GM12878 (cell line): ENCODE results near the gene CELF2. TPM values are rescaled to one million over a fixed set of nuclear protein-coding genes. Genes with fewer than 3 reads are reported as not detected.

Experiments used
- ATF2 ChIP-seq: IDR thresholded peaks from 2 replicates; pipeline ENCODE4 v1.6.1; 2012; ENCODE audit warnings: low read length, inconsistent platforms
- CREM ChIP-seq: IDR thresholded peaks from 2 replicates; pipeline ENCODE4 v1.6.1; 2014; ENCODE audit warnings: antibody characterized with exemption, low read depth
- CUX1 ChIP-seq: IDR thresholded peaks from 2 replicates; pipeline ENCODE4 v1.6.1; 2012; ENCODE audit warnings: improper control_type of control experiment, low read depth, low read length; ENCODE audit not compliant: insufficient replicate concordance
- JUNB ChIP-seq: IDR thresholded peaks from 2 replicates; pipeline ENCODE4 v1.6.1; 2016; ENCODE audit warnings: antibody characterized with exemption, mild to moderate bottlenecking
- KLF5 ChIP-seq: fragments of 450-650 bp; IDR thresholded peaks from 2 replicates; pipeline ENCODE4 v1.6.1; 2014; ENCODE audit warnings: mild to moderate bottlenecking; ENCODE audit not compliant: partially characterized antibody
- MTA3 ChIP-seq: IDR thresholded peaks from 2 replicates; pipeline ENCODE4 v1.6.1; 2012; ENCODE audit warnings: low read length, inconsistent platforms, borderline replicate concordance
- MXI1 ChIP-seq: fragments of 150-350 bp; IDR thresholded peaks from 2 replicates; pipeline ENCODE4 v1.6.1; 2011; ENCODE audit warnings: low read depth, mild to moderate bottlenecking, inconsistent platforms, low read length, improper control_type of control experiment
- PAX5 ChIP-seq: IDR thresholded peaks from 2 replicates; pipeline ENCODE4 v1.6.1; 2011; ENCODE audit warnings: low read depth, low read length, borderline replicate concordance
- POLR2A ChIP-seq: IDR thresholded peaks from 2 replicates; pipeline ENCODE4 v1.6.1; 2011; ENCODE audit warnings: low read depth, mild to moderate bottlenecking, low read length
- POU2F2 ChIP-seq: IDR thresholded peaks from 3 replicates; pipeline ENCODE4 v1.6.1; 2011; ENCODE audit warnings: low read depth, mild to moderate bottlenecking, low read length, borderline replicate concordance
- PRDM15 ChIP-seq: fragments of 450-650 bp; formaldehyde crosslinking; IDR thresholded peaks from 2 replicates; pipeline ENCODE4 v1.4.0; 2020; ENCODE audit warnings: mild to moderate bottlenecking, moderate library complexity
- RAD51 ChIP-seq: fragments of 450-650 bp; IDR thresholded peaks from 2 replicates; pipeline ENCODE4 v1.6.1; 2016; ENCODE audit warnings: moderate library complexity, mild to moderate bottlenecking, inconsistent platforms
- RFX5 ChIP-seq: IDR thresholded peaks from 2 replicates; pipeline ENCODE4 v1.6.1; 2011; ENCODE audit warnings: low read depth, low read length, improper control_type of control experiment
- ZBTB40 ChIP-seq: fragments of 450-650 bp; IDR thresholded peaks from 2 replicates; pipeline ENCODE4 v1.6.1; 2016; ENCODE audit warnings: mild to moderate bottlenecking, moderate library complexity, borderline replicate concordance
- polyA plus RNA-seq, 11 experiments: library from polyadenylated mRNA; depleted of rRNA in 4 of 11; unstranded in 6 of 11; stranded (reverse) in 5 of 11; fragments of >200 nt; fragmentation: Nextera tagmentation in 4 of 11; fragmentation: Illumina TruSeq in 1 of 11; extraction: Ambion mirVana in 4 of 11; extraction: Trizol in 1 of 11; gene quantifications; 1 replicate in 1 of 11; 2 replicates in 10 of 11; pipeline versions ENCODE4 v1.2.1 to v1.2.3, GENCODE V29; 2011 to 2016; ENCODE audit warnings: inconsistent platforms in 2 of 11, missing spikeins in 2 of 11, low read depth in 1 of 11
- total RNA-seq, 4 experiments: library from RNA; depleted of rRNA in 3 of 4; stranded (reverse); fragments of >200 nt in 3 of 4; fragmentation: Illumina TruSeq in 1 of 4; extraction: Trizol in 1 of 4; gene quantifications; 2 replicates each; pipeline versions ENCODE4 v1.2.1 to v1.2.3, GENCODE V29; 2013 to 2021

CELF2 gene
- total and polyA plus RNA-seq, 10 of the 15 experiments (the other 5 are each of a cell fraction or from before 2014, with no cell fraction given), result 20.8 to 129 (median 86.3) TPM

- TF ChIP-seq CUX1, result no peak
- no peak for TF ChIP-seq ATF2
- no peak for TF ChIP-seq PAX5
- no peak for TF ChIP-seq RFX5
- no peak for TF ChIP-seq RAD51
- no peak for TF ChIP-seq CREM
- TF ChIP-seq MXI1, result no peak
- TF ChIP-seq KLF5, result no peak
- no peak for TF ChIP-seq ZBTB40
- TF ChIP-seq PRDM15 (CRISPR knock-in tag), result no peak
- no peak for TF ChIP-seq JUNB
- TF ChIP-seq MTA3, result no peak
- TF ChIP-seq POLR2A, result no peak
- no peak for TF ChIP-seq POU2F2
These were observed 25.9 kb downstream of the CELF2 start (continued) for GRCh38 chr10:11043446-11044127.
